ENCODE results near the gene RENBP.

The RENBP gene

DNA sequence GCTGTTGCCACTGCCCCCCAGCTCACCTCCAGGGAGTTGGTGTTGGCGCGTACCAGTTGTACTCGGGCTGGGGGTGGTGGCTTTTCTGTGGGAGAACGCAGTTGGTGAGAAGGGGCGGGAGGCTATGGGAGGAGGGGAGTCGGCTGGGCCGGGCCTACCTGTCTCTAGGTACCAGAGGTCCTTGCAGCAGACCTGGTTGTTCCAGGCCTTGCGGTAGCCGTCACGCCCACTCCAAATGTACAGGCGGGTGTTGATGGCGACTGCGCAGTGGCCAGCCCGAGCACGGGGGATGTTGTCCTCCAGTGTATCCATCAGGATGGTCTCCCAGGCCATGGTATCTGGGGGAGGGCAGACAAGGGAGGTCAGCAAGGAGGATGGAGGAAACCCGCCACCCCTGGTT lies 15.6 kb upstream of the RENBP start:
- DNase-seq (ENCODE audit: low read depth), result no peak
- H3K4me3 ChIP-seq (ENCODE audit: control insufficient read depth, low read depth, low read length), result no peak overlapping the region
- no peak for TF ChIP-seq CTCF (conservative IDR thresholded peaks at IDR 0.05; ENCODE audit: control insufficient read depth, insufficient read depth, low read depth, low read length)

DNA sequence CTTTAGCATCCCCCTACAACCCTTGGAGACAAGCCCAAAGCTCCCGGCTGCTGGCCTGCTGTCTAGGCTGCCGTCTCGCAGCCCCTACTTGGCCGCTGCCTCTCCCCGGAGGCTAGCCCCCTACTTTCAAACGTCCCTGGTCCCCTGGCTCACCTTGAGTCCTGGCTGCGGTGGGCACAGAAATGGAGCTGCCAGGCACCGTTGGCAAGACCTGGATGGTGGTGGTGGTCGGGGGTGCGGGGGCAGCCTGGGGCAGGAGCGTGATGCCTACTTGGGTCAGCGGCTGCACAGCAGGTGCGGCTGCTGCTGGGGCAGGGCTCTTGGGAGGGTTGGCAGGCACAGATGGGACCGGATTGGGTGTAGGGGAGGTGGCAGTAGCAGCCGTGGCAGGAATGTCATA lies 15.2 kb upstream of the RENBP start:
- TF ChIP-seq CTCF (conservative IDR thresholded peaks at IDR 0.05; ENCODE audit: control insufficient read depth, insufficient read depth, low read depth, low read length), result no peak
- no peak for DNase-seq (ENCODE audit: low read depth)
- no peak overlapping the region for H3K4me3 ChIP-seq (ENCODE audit: control insufficient read depth, low read depth, low read length)

GRCh38 chrX:153958605-153959004 lies 14.2 kb upstream of the RENBP start:
- H3K4me3 ChIP-seq (ENCODE audit: control insufficient read depth, low read depth, low read length), result no peak overlapping the region
- TF ChIP-seq CTCF (conservative IDR thresholded peaks at IDR 0.05; ENCODE audit: control insufficient read depth, insufficient read depth, low read depth, low read length), result no peak
- no peak for DNase-seq (ENCODE audit: low read depth)

DNA sequence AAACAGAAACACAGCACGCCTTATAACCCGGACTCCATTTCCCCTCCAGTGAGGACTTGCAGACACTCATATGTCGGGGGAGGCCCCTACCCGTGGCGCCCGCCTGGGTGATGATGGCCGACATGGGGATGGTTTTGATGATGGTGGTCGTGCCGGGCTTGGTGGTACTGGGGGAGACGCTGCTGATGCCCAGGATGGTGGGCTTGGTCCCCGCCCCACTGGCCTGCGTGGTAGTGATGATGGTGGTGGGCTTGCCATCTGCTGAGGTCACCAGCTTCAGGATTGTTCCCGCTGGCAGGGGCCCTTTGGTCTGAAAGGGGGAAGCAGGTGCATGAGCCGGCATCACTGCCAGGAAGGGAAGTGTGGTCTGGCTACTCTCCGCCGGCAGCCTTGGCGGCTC lies 12.8 kb upstream of the RENBP start:
- DNase-seq (ENCODE audit: low read depth), result no peak
- TF ChIP-seq CTCF (conservative IDR thresholded peaks at IDR 0.05; ENCODE audit: control insufficient read depth, insufficient read depth, low read depth, low read length), result no peak
- H3K4me3 ChIP-seq (ENCODE audit: control insufficient read depth, low read depth, low read length), result no peak overlapping the region

DNA sequence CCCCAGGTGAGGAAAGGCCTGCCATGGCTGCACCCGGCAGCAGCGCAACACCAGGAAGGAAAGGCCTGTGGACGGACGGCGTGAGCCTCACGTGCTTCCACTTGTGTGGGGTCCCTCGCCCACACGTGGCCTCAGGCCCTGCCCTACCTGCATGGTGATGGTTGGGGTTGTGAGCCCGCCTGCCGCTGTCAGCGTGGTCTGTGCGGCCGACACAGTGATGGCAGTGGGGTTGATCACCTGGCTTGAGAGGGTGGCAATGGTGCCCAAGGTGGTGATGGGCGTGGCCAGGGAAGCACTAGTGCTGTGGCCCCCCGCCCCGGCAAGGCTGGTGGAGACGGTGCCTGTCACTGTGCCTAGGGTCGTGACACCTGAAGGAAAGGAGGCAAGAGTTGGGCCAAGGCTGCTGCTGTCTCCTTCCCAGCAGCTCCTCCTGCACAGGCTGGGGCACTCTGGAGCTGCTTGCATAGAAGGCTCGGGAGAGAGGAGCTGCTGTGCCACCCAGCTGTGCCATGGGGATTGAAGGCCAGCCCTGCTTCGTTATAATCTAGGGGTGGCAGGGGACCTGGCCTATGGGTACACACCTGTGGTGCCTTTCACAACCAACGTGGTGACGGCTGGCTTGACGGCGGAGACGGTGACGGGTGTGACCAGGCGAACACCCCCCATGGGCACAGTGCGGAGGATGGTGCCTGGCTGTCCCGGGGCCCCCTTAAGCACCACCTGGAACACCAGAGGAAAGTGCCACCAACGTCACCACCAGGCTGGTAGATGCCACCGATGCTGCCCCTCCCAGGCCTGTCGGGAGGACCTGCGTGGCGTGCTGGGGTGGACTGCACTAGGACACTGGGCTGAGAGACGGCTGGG lies 11.8 kb upstream of the RENBP start:
- no peak for DNase-seq (ENCODE audit: low read depth)
- TF ChIP-seq CTCF (conservative IDR thresholded peaks at IDR 0.05; ENCODE audit: control insufficient read depth, insufficient read depth, low read depth, low read length), result no peak
- no peak overlapping the region for H3K4me3 ChIP-seq (ENCODE audit: control insufficient read depth, low read depth, low read length)

DNA sequence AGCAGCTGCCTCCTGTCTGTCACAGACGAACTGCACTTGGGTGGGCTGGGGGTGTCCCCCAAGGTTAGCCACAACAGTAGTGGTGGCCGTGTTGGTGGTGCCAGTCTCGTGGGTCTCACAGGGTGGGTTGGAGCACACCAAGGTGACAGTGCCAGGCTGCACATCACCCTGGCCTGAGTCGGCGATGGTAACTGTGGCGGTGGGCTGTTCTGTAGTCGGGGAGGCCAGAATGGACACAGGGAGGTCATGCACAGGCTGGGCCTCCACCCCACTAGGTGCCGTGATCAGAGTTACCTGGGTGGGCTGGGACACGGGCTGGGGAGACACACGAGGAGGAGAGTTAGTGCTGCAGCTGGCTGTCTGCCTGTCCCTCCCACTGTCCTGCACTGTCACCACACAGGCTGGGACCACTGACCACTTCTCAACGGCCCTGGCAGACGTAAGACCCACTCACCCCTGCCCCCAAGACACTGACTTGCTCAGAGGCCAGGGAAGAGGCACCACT lies 10.8 kb upstream of the RENBP start:
- no peak overlapping the region for H3K4me3 ChIP-seq (ENCODE audit: control insufficient read depth, low read depth, low read length)
- no peak for DNase-seq (ENCODE audit: low read depth)
- TF ChIP-seq CTCF (conservative IDR thresholded peaks at IDR 0.05; ENCODE audit: control insufficient read depth, insufficient read depth, low read depth, low read length), result no peak

Data from fibroblast of mammary gland (primary cell).